ENCODE measurements around the gene E2F4. TPM values are rescaled to one million over a fixed set of nuclear protein-coding genes. Genes with fewer than 3 reads are reported as not detected.
A peak's percentile ranks its signal among the peaks of the same experiment; 100 is the strongest.

E2F4 gene
- total and polyA plus RNA-seq, 2 of the 13 experiments (the other 11 are each of a cell fraction or from before 2014, with no cell fraction given), result 84.8 to 91.2 TPM

DNA sequence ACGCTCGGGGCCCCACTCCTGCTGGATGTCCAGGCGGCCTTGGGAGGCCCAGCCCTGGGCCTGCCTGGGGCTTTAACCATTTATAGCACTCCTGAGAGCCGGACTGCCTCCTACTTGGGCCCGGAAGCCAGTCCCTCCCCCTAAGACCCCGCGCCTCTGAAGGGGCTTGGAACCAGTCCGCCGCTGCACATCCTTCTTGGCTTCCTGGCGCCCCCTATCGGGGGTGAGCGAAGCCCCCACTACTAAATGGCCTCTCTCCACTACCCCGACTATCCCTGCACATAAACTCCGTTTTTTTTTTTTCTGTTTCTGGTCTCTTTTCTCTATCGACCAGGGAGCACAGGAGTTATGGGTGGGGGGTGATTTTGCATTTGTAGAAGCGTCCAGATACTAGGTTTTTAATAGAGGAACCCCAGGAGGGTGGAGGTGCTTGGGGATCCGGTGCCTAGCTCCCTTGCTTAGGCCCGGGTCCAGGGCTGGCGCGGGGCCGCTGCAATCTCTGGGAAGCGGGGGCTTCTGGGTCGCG, 22.2 kb upstream of the E2F4 start (continued):
- TF ChIP-seq, protein P1, sequence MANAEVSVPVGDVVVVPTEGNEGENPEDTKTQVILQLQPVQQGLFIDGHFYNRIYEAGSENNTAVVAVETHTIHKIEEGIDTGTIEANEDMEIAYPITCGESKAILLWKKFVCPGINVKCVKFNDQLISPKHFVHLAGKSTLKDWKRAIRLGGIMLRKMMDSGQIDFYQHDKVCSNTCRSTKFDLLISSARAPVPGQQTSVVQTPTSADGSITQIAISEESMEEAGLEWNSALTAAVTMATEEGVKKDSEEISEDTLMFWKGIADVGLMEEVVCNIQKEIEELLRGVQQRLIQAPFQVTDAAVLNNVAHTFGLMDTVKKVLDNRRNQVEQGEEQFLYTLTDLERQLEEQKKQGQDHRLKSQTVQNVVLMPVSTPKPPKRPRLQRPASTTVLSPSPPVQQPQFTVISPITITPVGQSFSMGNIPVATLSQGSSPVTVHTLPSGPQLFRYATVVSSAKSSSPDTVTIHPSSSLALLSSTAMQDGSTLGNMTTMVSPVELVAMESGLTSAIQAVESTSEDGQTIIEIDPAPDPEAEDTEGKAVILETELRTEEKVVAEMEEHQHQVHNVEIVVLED (CRISPR knock-in tag; IDR thresholded peaks at IDR 0.05; ENCODE audit: borderline replicate concordance), result 0 out of 2 replicates have a peak, but pooled peaks have one; percentile 28
- peak; percentile 59; the same call in 1 of the 2 replicates for TF ChIP-seq ZNF547 (CRISPR knock-in tag; IDR thresholded peaks at IDR 0.05)
- peak; percentile 69; the same call in 1 of the 2 replicates for TF ChIP-seq ZNF430 (CRISPR knock-in tag; IDR thresholded peaks at IDR 0.05)
- TF ChIP-seq ZIK1 (CRISPR knock-in tag; IDR thresholded peaks at IDR 0.05; ENCODE audit: borderline replicate concordance, low read depth), result no peak
- TF ChIP-seq, protein P2, sequence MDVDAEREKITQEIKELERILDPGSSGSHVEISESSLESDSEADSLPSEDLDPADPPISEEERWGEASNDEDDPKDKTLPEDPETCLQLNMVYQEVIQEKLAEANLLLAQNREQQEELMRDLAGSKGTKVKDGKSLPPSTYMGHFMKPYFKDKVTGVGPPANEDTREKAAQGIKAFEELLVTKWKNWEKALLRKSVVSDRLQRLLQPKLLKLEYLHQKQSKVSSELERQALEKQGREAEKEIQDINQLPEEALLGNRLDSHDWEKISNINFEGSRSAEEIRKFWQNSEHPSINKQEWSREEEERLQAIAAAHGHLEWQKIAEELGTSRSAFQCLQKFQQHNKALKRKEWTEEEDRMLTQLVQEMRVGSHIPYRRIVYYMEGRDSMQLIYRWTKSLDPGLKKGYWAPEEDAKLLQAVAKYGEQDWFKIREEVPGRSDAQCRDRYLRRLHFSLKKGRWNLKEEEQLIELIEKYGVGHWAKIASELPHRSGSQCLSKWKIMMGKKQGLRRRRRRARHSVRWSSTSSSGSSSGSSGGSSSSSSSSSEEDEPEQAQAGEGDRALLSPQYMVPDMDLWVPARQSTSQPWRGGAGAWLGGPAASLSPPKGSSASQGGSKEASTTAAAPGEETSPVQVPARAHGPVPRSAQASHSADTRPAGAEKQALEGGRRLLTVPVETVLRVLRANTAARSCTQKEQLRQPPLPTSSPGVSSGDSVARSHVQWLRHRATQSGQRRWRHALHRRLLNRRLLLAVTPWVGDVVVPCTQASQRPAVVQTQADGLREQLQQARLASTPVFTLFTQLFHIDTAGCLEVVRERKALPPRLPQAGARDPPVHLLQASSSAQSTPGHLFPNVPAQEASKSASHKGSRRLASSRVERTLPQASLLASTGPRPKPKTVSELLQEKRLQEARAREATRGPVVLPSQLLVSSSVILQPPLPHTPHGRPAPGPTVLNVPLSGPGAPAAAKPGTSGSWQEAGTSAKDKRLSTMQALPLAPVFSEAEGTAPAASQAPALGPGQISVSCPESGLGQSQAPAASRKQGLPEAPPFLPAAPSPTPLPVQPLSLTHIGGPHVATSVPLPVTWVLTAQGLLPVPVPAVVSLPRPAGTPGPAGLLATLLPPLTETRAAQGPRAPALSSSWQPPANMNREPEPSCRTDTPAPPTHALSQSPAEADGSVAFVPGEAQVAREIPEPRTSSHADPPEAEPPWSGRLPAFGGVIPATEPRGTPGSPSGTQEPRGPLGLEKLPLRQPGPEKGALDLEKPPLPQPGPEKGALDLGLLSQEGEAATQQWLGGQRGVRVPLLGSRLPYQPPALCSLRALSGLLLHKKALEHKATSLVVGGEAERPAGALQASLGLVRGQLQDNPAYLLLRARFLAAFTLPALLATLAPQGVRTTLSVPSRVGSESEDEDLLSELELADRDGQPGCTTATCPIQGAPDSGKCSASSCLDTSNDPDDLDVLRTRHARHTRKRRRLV (CRISPR knock-in tag; IDR thresholded peaks at IDR 0.05), result 0 out of 2 replicates have a peak, but pooled peaks have one; percentile 20
- TF ChIP-seq, protein P3, sequence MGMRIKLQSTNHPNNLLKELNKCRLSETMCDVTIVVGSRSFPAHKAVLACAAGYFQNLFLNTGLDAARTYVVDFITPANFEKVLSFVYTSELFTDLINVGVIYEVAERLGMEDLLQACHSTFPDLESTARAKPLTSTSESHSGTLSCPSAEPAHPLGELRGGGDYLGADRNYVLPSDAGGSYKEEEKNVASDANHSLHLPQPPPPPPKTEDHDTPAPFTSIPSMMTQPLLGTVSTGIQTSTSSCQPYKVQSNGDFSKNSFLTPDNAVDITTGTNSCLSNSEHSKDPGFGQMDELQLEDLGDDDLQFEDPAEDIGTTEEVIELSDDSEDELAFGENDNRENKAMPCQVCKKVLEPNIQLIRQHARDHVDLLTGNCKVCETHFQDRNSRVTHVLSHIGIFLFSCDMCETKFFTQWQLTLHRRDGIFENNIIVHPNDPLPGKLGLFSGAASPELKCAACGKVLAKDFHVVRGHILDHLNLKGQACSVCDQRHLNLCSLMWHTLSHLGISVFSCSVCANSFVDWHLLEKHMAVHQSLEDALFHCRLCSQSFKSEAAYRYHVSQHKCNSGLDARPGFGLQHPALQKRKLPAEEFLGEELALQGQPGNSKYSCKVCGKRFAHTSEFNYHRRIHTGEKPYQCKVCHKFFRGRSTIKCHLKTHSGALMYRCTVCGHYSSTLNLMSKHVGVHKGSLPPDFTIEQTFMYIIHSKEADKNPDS (CRISPR knock-in tag; IDR thresholded peaks at IDR 0.05), result 0 out of 2 replicates have a peak, but pooled peaks have one; percentile 3
- TF ChIP-seq, protein P4, sequence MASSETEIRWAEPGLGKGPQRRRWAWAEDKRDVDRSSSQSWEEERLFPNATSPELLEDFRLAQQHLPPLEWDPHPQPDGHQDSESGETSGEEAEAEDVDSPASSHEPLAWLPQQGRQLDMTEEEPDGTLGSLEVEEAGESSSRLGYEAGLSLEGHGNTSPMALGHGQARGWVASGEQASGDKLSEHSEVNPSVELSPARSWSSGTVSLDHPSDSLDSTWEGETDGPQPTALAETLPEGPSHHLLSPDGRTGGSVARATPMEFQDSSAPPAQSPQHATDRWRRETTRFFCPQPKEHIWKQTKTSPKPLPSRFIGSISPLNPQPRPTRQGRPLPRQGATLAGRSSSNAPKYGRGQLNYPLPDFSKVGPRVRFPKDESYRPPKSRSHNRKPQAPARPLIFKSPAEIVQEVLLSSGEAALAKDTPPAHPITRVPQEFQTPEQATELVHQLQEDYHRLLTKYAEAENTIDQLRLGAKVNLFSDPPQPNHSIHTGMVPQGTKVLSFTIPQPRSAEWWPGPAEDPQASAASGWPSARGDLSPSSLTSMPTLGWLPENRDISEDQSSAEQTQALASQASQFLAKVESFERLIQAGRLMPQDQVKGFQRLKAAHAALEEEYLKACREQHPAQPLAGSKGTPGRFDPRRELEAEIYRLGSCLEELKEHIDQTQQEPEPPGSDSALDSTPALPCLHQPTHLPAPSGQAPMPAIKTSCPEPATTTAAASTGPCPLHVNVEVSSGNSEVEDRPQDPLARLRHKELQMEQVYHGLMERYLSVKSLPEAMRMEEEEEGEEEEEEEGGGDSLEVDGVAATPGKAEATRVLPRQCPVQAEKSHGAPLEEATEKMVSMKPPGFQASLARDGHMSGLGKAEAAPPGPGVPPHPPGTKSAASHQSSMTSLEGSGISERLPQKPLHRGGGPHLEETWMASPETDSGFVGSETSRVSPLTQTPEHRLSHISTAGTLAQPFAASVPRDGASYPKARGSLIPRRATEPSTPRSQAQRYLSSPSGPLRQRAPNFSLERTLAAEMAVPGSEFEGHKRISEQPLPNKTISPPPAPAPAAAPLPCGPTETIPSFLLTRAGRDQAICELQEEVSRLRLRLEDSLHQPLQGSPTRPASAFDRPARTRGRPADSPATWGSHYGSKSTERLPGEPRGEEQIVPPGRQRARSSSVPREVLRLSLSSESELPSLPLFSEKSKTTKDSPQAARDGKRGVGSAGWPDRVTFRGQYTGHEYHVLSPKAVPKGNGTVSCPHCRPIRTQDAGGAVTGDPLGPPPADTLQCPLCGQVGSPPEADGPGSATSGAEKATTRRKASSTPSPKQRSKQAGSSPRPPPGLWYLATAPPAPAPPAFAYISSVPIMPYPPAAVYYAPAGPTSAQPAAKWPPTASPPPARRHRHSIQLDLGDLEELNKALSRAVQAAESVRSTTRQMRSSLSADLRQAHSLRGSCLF (CRISPR knock-in tag; IDR thresholded peaks at IDR 0.05; ENCODE audit: borderline replicate concordance), result no peak
- TF ChIP-seq ATRX (CRISPR knock-in tag; IDR thresholded peaks at IDR 0.05; ENCODE audit: borderline replicate concordance), result no peak
- 0 out of 2 replicates have a peak, but pooled peaks have one; percentile 75 for TF ChIP-seq SNAI1 (CRISPR knock-in tag; IDR thresholded peaks at IDR 0.05; ENCODE audit: borderline replicate concordance)
- no peak for TF ChIP-seq ZNF33A (CRISPR knock-in tag; IDR thresholded peaks at IDR 0.05; ENCODE audit: borderline replicate concordance)
- TF ChIP-seq KMT2A (CRISPR knock-in tag; IDR thresholded peaks at IDR 0.05), result no peak
- TF ChIP-seq SP5 (CRISPR knock-in tag; IDR thresholded peaks at IDR 0.05; ENCODE audit: borderline replicate concordance, low read depth), result no peak
- TF ChIP-seq ZNF235 (CRISPR knock-in tag; IDR thresholded peaks at IDR 0.05; ENCODE audit: borderline replicate concordance), result peak; percentile 59; the same call in 1 of the 2 replicates
- no peak for TF ChIP-seq CEBPG (CRISPR knock-in tag; IDR thresholded peaks at IDR 0.05)
- TF ChIP-seq MIER2 (CRISPR knock-in tag; IDR thresholded peaks at IDR 0.05), result no peak; the same call in 1 of the 2 replicates
